ENCODE measurements around the gene SLC25A22.

DNA sequence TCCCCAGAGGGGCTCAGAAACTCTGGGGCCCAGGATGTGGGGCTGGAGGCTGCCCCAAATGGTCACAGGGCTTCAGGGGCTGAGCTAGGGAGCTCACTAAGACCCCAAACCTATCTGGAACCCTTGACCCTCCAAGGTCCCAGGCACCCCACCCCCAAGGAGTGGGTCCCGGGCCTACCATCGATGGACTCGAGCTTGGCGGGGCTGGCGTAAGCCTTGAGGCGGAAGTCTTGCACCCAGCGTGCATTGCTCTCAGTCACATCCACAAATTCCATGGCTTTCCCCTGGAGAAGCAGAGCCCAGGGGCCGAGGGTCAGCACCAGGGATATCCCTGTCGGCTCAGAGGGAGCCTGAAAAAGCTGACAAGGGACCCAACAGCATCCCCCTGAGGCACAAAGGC lies 24.3 kb downstream of the SLC25A22 start:
- no peak for TF ChIP-seq POLR2A (IDR thresholded peaks at IDR 0.05)
- TF ChIP-seq, protein P1, sequence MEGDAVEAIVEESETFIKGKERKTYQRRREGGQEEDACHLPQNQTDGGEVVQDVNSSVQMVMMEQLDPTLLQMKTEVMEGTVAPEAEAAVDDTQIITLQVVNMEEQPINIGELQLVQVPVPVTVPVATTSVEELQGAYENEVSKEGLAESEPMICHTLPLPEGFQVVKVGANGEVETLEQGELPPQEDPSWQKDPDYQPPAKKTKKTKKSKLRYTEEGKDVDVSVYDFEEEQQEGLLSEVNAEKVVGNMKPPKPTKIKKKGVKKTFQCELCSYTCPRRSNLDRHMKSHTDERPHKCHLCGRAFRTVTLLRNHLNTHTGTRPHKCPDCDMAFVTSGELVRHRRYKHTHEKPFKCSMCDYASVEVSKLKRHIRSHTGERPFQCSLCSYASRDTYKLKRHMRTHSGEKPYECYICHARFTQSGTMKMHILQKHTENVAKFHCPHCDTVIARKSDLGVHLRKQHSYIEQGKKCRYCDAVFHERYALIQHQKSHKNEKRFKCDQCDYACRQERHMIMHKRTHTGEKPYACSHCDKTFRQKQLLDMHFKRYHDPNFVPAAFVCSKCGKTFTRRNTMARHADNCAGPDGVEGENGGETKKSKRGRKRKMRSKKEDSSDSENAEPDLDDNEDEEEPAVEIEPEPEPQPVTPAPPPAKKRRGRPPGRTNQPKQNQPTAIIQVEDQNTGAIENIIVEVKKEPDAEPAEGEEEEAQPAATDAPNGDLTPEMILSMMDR (IDR thresholded peaks at IDR 0.05): no peak
